DMS 273 (cell line): ENCODE data around the gene MUC3A.
"Not testable (repeated sequence)": the region's sequence is repeated elsewhere in the genome, so short reads cannot be mapped to it uniquely, and the experiment has no call there.

ENCODE experiments used
- DNase-seq: peaks from one replicate; lab custom pipeline; 2025; ENCODE audit not compliant: unreplicated experiment; lab: John Stamatoyannopoulos, UW

Gene MUC3A

GRCh38 chr7:100971111-100972001, 22.0 kb downstream of the MUC3A start:
- no peak for DNase-seq

DNA sequence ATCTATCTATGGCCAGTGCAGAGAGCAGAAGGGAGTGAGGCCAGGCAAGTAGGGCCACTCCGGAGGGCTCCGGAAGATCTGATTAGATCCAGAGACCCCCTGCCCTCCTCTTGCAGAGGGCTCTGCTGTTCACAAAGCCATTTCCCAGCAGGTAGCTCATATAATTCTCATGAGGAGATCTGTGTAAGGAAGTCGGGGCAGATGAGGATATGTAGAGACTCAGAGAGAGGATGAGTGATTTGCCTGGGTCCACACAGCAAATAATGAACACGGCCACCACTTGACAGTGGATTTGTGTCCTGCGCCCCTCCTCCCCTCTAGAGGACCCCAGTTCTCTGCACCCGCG, 22.6 kb downstream of the MUC3A start:
- DNase-seq: no peak

DNA sequence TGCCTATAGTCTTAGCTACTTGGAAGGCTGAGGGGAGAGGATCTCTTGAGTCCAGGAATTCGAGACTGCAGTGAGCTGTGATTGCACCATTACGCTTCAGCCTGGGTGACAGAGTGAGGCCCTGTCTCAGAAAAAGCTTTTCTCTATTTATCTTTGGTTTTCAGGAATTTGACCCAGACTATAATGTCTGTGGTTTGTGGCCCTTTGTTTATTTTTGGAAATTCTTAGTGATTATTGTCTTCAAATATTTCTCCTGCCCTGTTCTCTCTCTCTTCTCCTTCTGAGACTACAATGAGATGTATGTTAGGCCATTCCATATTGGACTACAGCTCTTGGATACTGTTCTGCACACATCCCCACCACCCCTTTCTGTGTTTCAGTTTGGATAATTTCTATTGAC, 24.7 kb downstream of the MUC3A start:
- no peak for DNase-seq

GRCh38 chr7:100975371-100975821, 26.1 kb downstream of the MUC3A start:
- no peak for DNase-seq

DNA sequence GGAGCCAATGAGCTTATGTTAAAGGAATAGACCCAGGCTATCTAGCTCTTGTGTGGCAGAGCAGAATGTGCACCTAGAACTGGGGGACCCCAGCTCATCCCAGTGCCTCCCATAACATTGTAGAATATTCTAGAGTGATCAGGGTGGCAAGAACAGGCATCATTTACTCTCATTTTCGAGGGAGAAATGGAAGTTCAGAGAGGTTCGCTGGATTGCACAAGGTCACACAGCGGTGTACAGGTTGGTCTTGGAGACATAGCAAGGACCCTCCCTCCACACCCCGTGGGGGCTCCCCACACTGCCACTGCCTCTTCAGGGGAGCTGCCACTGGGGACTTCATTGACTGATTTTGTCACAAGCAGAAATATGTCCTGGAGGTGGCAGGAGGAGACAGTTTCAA, 29.0 kb downstream of the MUC3A start:
- no peak for DNase-seq

DNA sequence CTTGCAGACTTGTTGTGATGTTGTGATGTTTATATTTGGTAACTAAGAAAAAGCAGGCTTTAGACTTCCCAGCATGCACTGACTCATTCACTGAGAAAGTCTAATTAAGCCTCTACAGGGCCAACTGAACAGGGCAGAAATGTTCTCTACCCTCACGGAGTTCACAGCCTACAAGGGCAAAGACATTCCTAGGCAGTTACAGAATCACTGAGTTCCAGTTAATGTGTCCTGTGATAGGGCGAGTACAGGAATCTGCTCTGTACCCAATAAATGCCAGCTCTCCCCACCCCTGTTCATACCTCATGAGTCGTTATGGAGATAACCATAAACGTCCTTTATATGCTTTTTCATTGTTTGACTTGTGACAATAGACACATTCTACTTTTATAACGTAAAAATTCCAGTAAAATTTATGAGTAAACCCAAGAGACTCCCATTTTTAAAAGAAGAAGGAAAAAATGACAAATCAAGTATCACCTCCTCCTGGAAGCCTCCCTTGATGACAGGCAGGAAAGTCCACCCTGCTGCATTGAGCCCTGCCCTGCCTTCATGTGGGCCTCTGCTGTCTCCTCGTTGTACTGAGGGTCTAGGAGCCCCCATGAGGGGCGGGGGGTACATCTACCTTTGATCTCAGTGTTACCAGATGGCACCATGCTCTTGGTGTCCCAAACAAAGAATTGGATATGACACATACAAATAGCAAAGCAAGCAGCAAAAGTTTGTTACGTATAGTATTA, 34.3 kb downstream of the MUC3A start:
- no peak for DNase-seq

DNA sequence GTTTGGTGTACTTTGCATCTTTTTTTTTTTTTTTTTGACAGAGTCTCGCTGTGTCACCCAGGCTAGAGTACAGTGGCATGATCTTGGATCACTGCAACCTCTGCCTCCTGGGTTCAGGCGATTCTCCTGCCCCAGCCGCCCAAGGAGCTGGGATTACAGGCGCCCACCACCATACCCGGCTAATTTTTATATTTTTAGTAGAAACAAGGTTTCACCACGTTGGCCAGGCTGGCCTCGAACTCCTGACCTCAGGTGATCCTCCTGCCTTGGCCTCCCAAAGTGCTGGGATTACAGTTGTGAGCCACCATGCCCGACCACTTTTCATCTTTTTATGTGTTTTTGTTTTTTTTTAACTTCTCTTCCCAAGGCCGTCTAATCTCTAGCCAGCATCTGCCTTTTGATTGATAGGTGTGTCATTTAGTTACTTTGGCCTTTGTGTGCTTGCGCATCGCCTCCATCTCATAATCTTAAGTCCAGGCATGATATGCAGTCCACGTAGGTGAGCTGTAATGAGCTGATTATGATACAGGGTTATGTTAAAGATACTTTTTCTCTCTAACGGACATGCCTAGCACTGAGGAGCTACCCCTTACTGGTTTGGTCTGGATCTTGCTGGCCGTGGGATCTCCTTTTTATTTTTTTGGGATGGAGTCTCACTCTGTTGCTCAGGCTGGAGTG, 35.0 kb downstream of the MUC3A start:
- not testable (repeated sequence) for DNase-seq

DNA sequence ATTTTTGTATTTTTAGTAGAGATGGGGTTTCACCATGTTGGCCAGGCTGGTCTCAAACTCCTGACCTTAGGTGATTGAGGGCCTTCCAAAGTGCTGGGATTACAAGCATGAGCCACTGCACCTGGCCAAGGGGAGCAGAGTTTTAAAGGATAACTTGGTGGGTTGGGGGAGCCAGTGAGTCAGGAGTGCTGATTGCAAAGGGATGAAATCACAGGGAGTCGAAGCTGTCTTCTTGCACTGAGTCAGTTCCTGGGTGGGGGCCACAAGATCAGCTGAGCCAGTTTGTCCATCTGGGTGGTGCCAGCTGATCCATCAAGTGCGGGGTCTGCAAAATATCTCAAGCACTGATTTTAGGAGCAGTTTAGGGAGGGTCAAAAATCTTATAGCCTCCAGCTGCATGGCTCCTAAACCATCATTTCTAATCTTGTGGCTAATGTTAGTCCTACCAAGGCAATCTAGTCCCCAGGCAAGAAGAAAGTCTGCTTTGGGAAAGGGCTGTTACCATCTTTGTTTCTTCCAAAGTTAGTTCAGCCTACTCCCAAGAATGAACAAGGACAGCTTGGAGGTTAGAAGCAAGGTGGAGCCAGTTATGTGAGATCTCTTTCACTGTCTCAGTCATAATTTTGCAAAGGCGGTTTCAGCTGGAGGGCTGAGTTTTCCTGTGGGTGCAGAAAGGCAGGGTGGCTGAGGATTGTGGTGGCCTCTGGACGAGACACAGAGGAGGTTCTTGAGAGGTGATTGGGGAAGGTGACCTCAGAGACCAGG, 35.9 kb downstream of the MUC3A start:
- DNase-seq: not testable (repeated sequence)

DNA sequence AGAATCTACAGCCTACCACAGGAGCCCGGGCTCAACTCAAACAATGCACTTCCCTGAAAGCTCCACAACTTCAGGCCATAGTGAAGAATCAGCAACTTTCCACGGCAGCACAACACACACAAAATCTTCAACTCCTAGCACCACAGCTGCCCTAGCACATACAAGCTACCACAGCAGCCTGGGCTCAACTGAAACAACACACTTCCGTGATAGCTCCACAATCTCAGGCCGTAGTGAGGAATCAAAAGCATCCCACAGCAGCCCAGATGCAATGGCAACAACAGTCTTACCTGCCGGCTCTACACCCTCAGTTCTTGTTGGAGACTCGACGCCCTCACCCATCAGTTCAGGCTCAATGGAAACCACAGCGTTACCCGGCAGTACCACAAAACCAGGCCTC, 42.3 kb downstream of the MUC3A start:
- DNase-seq: no peak

DNA sequence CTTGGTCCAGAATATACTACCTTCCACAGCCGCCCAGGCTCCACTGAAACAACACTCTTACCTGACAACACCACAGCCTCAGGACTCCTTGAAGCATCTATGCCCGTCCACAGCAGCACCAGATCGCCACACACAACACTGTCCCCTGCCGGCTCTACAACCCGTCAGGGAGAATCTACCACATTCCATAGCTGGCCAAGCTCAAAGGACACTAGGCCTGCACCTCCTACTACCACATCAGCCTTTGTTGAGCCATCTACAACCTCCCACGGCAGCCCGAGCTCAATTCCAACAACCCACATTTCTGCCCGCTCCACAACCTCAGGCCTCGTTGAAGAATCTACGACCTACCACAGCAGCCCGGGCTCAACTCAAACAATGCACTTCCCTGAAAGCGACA, 42.9 kb downstream of the MUC3A start:
- DNase-seq: not testable (repeated sequence)

DNA sequence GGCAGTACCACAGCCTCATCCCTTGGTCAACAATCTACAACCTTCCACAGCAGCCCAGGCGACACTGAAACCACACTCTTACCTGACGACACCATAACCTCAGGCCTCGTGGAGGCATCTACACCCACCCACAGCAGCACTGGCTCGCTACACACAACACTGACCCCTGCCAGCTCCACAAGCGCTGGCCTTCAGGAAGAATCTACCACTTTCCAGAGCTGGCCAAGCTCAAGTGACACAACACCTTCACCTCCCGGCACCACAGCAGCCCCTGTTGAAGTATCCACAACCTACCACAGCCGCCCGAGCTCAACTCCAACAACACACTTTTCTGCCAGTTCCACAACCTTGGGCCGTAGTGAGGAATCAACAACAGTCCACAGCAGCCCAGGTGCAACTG, 45.3 kb downstream of the MUC3A start:
- not testable (repeated sequence) for DNase-seq

- not testable (repeated sequence) for DNase-seq
These were observed 49.2 kb downstream of the MUC3A start for GRCh38 chr7:100998530-100998929.

DNA sequence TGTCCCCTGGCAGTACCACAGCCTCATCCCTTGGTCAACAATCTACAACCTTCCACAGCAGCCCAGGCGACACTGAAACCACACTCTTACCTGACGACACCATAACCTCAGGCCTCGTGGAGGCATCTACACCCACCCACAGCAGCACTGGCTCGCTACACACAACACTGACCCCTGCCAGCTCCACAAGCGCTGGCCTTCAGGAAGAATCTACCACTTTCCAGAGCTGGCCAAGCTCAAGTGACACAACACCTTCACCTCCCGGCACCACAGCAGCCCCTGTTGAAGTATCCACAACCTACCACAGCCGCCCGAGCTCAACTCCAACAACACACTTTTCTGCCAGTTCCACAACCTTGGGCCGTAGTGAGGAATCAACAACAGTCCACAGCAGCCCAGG, 50.0 kb downstream of the MUC3A start:
- not testable (repeated sequence) for DNase-seq

DNA sequence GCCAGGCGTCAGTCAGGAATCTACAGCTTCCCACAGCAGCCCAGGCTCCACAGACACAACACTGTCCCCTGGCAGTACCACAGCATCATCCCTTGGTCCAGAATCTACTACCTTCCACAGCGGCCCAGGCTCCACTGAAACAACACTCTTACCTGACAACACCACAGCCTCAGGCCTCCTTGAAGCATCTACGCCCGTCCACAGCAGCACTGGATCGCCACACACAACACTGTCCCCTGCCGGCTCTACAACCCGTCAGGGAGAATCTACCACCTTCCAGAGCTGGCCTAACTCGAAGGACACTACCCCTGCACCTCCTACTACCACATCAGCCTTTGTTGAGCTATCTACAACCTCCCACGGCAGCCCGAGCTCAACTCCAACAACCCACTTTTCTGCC, 50.7 kb downstream of the MUC3A start:
- not testable (repeated sequence) for DNase-seq

DNA sequence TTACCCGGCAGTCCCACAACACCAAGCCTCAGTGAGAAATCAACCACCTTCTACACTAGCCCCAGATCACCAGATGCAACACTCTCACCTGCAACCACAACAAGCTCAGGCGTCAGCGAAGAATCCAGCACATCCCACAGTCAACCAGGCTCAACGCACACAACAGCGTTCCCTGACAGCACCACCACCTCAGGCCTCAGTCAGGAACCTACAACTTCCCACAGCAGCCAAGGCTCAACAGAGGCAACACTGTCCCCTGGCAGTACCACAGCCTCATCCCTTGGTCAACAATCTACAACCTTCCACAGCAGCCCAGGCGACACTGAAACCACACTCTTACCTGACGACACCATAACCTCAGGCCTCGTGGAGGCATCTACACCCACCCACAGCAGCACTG, 53.0 kb downstream of the MUC3A start:
- DNase-seq: not testable (repeated sequence)

GRCh38 chr7:101007361-101007760, 58.0 kb downstream of the MUC3A start:
- not testable (repeated sequence) for DNase-seq

- DNase-seq: no peak
These were observed 60.3 kb downstream of the MUC3A start for GRCh38 chr7:101009629-101010028.

- no peak for DNase-seq
These were observed 63.6 kb downstream of the MUC3A start for GRCh38 chr7:101012931-101013330.

- DNase-seq: no peak
These were observed 66.3 kb downstream of the MUC3A start for GRCh38 chr7:101015626-101016025.

DNA sequence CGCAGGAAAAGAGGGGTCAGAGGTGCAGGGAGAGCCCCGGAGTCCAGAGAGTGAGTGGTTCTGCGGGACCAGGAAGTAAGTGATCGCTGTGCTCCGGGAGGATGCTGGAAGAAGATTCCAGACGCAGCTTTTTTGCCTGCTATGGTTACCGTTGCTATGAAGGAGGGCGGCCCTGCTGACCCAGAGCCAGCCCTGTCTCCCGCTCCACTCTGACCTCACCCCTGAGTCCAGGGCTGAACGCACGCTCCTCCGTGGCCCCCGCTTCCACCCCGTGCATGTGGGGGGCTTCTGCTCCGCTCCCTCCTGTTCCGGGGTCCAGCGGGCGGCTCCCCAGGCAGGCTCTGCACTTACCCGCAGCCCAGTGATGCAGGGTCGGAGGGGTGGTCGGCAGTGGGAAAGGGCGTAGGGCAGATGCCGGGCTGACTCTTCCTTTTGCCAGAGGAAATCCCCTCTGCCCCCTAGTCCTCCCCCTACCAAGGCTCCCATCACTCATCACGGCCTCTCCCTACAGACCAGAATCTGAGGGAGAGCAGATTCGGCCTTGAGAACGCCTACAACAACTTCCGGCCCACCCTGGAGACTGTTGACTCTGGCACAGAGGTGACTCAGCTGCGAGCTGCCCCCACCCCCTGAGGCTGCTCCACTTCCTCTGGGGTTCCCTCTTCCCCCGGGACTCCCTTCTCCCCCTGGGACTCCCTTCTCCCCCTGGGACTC, 67.9 kb downstream of the MUC3A start:
- peak; percentile 51 for DNase-seq
